K562 (cell line): Measurements from ENCODE around the gene FRA10AC1. TPM values are rescaled to one million over a fixed set of nuclear protein-coding genes. Genes with fewer than 3 reads are reported as not detected.

Source experiments
- ATAC-seq: fragments of 200-7000 bp; cut with Tn5 transposase; 3 replicates; pipeline ENCODE4 v1.9.1; 2020; ENCODE audit warnings: moderate library complexity
- BruUV-seq: library from RNA; stranded (reverse); fragments of 400-500 nt; replicated peaks from 2 replicates; lab custom pipeline; 2021; lab: Mats Ljungman, UMichigan
- CTCF ChIA-PET: fragments of 300-600 bp; formaldehyde crosslinking; extraction: SDS; loops from one replicate; lab custom pipeline; 2021; ENCODE audit warnings: low intra/inter-chr PET ratio; lab: Yijun Ruan, JAX
- POLR2A ChIA-PET: fragments of 300-600, 350-650 bp; sonication (Branson Sonifier 250); formaldehyde crosslinking; extraction: SDS; loops from one replicate; lab custom pipeline; 2021; ENCODE audit warnings: antibody characterized with exemption, inconsistent platforms; lab: Yijun Ruan, JAX
- DNase-seq, 4 experiments: peaks; one replicate each; pipeline versions ENCODE4 v3.0.0 to v3.0.0-alpha.2; 2011 to 2018; ENCODE audit warnings: low spot score in 3 of 4, mixed read lengths in 3 of 4; ENCODE audit errors: extremely low read depth in 1 of 4
- FAIRE-seq: peaks from 2 replicates; lab custom pipeline; 2011; peaks lifted over from hg19 to GRCh38; lab: Jason Lieb, UNC
- H2AFZ ChIP-seq: 2 replicates; pipeline ENCODE4 v1.6.0; 2011; ENCODE audit warnings: low read depth, low read length, control low read depth, inconsistent platforms
- H3K27ac ChIP-seq: fragments of 200-600 bp; 3 replicates; pipeline ENCODE4 v1.8.0; 2011; ENCODE audit warnings: low read depth, mild to moderate bottlenecking, control low read depth, inconsistent platforms, low read length, moderate library complexity, mixed read lengths; ENCODE audit errors: extremely low read depth
- H3K27me3 ChIP-seq, 2 experiments: fragments of 300-600 bp in 1 of 2; 2 replicates in 1 of 2; 3 replicates in 1 of 2; pipeline versions ENCODE4 v1.6.0 to v1.8.0; 2011; ENCODE audit warnings: inconsistent platforms in 2 of 2, low read length in 2 of 2, mild to moderate bottlenecking in 1 of 2, mixed read lengths in 1 of 2, moderate library complexity in 1 of 2; ENCODE audit not compliant: control insufficient read depth in 2 of 2, insufficient read depth in 2 of 2
- H3K36me3 ChIP-seq: fragments of 300-600 bp; 3 replicates; pipeline ENCODE4 v1.8.0; 2011; ENCODE audit warnings: mild to moderate bottlenecking, low read length, inconsistent platforms; ENCODE audit not compliant: control insufficient read depth, insufficient read depth
- H3K4me1 ChIP-seq, 2 experiments: fragments of 200-600 bp in 1 of 2; replicated peaks in 1 of 2; 2 replicates in 1 of 2; 3 replicates in 1 of 2; pipeline versions ENCODE4 v1.5.1 to v1.8.0; 2011; ENCODE audit warnings: inconsistent platforms in 2 of 2, low read length in 2 of 2, mild to moderate bottlenecking in 1 of 2, mixed read lengths in 1 of 2, moderate library complexity in 1 of 2; ENCODE audit not compliant: control insufficient read depth in 2 of 2, insufficient read depth in 2 of 2
- H3K4me2 ChIP-seq: 2 replicates; pipeline ENCODE4 v1.6.1; 2011; ENCODE audit warnings: low read length, control low read depth, inconsistent platforms, mixed read lengths; ENCODE audit not compliant: insufficient read depth
- H3K4me3 ChIP-seq: fragments of 200-600 bp; sonication (generic), shearing (Covaris generic); 2 replicates; pipeline ENCODE4 v1.5.1; 2016; ENCODE audit warnings: control low read depth, inconsistent platforms
- H3K79me2 ChIP-seq: fragments of 200-600 bp; 3 replicates; pipeline ENCODE4 v1.8.0; 2011; ENCODE audit warnings: low read length, inconsistent platforms; ENCODE audit not compliant: control insufficient read depth, insufficient read depth
- H3K9ac ChIP-seq, 2 experiments: 2 replicates each; pipeline versions ENCODE4 v1.6.0 to v1.6.1; 2011; ENCODE audit warnings: low read depth in 2 of 2, low read length in 2 of 2, control low read depth in 1 of 2, inconsistent platforms in 1 of 2, mild to moderate bottlenecking in 1 of 2, mixed read lengths in 1 of 2; ENCODE audit not compliant: insufficient read depth in 1 of 2
- H3K9me1 ChIP-seq: one replicate; pipeline ENCODE4 v1.6.0; 2011; ENCODE audit warnings: inconsistent platforms, mild to moderate bottlenecking, low read length, moderate library complexity; ENCODE audit not compliant: control insufficient read depth, insufficient read depth
- H3K9me3 ChIP-seq: replicated peaks from 2 replicates; pipeline ENCODE4 v1.5.1; 2011; ENCODE audit warnings: low read depth, low read length, inconsistent platforms; ENCODE audit not compliant: control insufficient read depth, insufficient read depth
- H4K20me1 ChIP-seq: replicated peaks from 2 replicates; pipeline ENCODE4 v1.6.1; 2011; ENCODE audit warnings: low read length, inconsistent platforms, mixed read lengths; ENCODE audit not compliant: control insufficient read depth, insufficient read depth
- CBX5 ChIP-seq: IDR thresholded peaks from 2 replicates; pipeline ENCODE4 v1.6.1; 2014; ENCODE audit warnings: low read depth, borderline replicate concordance
- CXXC5 ChIP-seq: fragments of 250-450 bp; sonication (Bioruptor Pico); IDR thresholded peaks from 2 replicates; pipeline ENCODE4 v1.8.0; 2022; ENCODE audit warnings: inconsistent platforms, mild to moderate bottlenecking, moderate library complexity
- EP400 ChIP-seq: fragments of 450-650 bp; IDR thresholded peaks from 2 replicates; pipeline ENCODE4 v1.6.1; 2017; ENCODE audit warnings: antibody characterized with exemption, mild to moderate bottlenecking, moderate library complexity
- IFI16 ChIP-seq: fragments of 250-450 bp; sonication (Bioruptor Pico); IDR thresholded peaks from 2 replicates; pipeline ENCODE4 v2.1.2; 2022; ENCODE audit warnings: mild to moderate bottlenecking, inconsistent platforms
- ILF3 ChIP-seq: fragments of 450-650 bp; IDR thresholded peaks from 2 replicates; pipeline ENCODE4 v1.6.1; 2018; ENCODE audit warnings: antibody characterized with exemption, mild to moderate bottlenecking, moderate library complexity, borderline replicate concordance
- MCM7 ChIP-seq, 2 experiments: fragments of 450-650 bp; IDR thresholded peaks; 2 replicates each; pipeline ENCODE4 v1.6.1; 2016 to 2018
- NFRKB ChIP-seq: fragments of 450-650 bp; IDR thresholded peaks from 2 replicates; pipeline ENCODE4 v1.6.1; 2016; ENCODE audit warnings: low read depth
- RBBP5 ChIP-seq: fragments of 200-600 bp; sonication (generic); IDR thresholded peaks from 2 replicates; pipeline ENCODE4 v1.6.1; 2012; ENCODE audit warnings: borderline replicate concordance, mild to moderate bottlenecking, low read length, control low read depth, inconsistent platforms; ENCODE audit not compliant: insufficient read depth, poor library complexity, severe bottlenecking
- RBM17 ChIP-seq: fragments of 200-400 bp; formaldehyde crosslinking; IDR thresholded peaks from 2 replicates; pipeline ENCODE4 v1.6.1; 2017; ENCODE audit warnings: low read depth, mild to moderate bottlenecking, low read length, borderline replicate concordance
- RHOXF2B ChIP-seq: fragments of 250-450 bp; sonication (Bioruptor Pico); conservative IDR thresholded peaks from 2 replicates; pipeline ENCODE4 v1.5.1; 2021
- RUNX1 ChIP-seq: sonication (generic); IDR thresholded peaks from 2 replicates; pipeline ENCODE4 v1.6.1; 2016; ENCODE audit warnings: antibody characterized with exemption, low read depth
- ZC3H4 ChIP-seq: sonication (generic); formaldehyde crosslinking; IDR thresholded peaks from 2 replicates; pipeline ENCODE4 v1.9.0; 2021; ENCODE audit warnings: missing genetic modification reagents, borderline replicate concordance
- ZFP30 ChIP-seq: fragments of 250-450 bp; sonication (Bioruptor Pico); IDR thresholded peaks from 2 replicates; pipeline ENCODE4 v1.8.0; 2022; ENCODE audit warnings: moderate library complexity, mild to moderate bottlenecking, inconsistent platforms, borderline replicate concordance
- ZNF140 ChIP-seq: fragments of 250-450 bp; sonication (Bioruptor Pico); IDR thresholded peaks from 2 replicates; pipeline ENCODE4 v1.8.0; 2021; ENCODE audit warnings: moderate library complexity, mild to moderate bottlenecking, inconsistent platforms
- ZNF41 ChIP-seq: fragments of 250-450 bp; sonication (Bioruptor Pico); conservative IDR thresholded peaks from 2 replicates; pipeline ENCODE4 v1.4.0; 2020; ENCODE audit warnings: mild to moderate bottlenecking
- ZNF695 ChIP-seq: fragments of 450-650 bp; formaldehyde crosslinking; IDR thresholded peaks from 2 replicates; pipeline ENCODE4 v1.4.0; 2020; ENCODE audit warnings: mild to moderate bottlenecking, moderate library complexity
- ZNF830 ChIP-seq: fragments of 250-450 bp; sonication (Bioruptor Pico); IDR thresholded peaks from 2 replicates; pipeline ENCODE4 v1.5.0; 2021; ENCODE audit warnings: mild to moderate bottlenecking
- WGBS: fragments of 100-300 bp; shearing (Covaris generic); methylation state at CpG from one replicate; pipeline ENCODE4 v1.1.6; 2016; ENCODE audit warnings: low coverage, mixed read lengths; ENCODE audit not compliant: insufficient coverage; ENCODE audit errors: missing lambda C conversion rate; 5-methylcytosine and 5-hydroxymethylcytosine counted together
- in situ Hi-C: fragments of 300-500 bp; cut with MboI; formaldehyde crosslinking; loops from 4 replicates; pipeline ENCODE4 v1.15.0; 2018; ENCODE audit warnings: inconsistent platforms, mixed read lengths
- intact Hi-C: fragments of 100-400 bp; cut with micrococcal nuclease; formaldehyde crosslinking; loops from 2 replicates; pipeline ENCODE4 v1.14.2; 2022
- polyA plus RNA-seq, 8 experiments: library from polyadenylated mRNA; depleted of rRNA in 4 of 8; stranded (reverse) in 5 of 8; unstranded in 3 of 8; fragments of >200 nt; fragmentation: Nextera tagmentation in 2 of 8; fragmentation: Illumina TruSeq in 1 of 8; extraction: Ambion mirVana in 2 of 8; extraction: Trizol in 1 of 8; gene quantifications; 2 replicates each; pipeline versions ENCODE4 v1.2.1 to v1.2.3, GENCODE V29; 2011 to 2014; ENCODE audit warnings: inconsistent platforms in 1 of 8, missing spikeins in 1 of 8
- total RNA-seq, 7 experiments: library from RNA; depleted of rRNA in 6 of 7; stranded (reverse); fragments of >200 nt in 6 of 7; fragmentation: Illumina TruSeq in 2 of 7; extraction: Trizol in 2 of 7; gene quantifications; 2 replicates each; pipeline versions ENCODE4 v1.2.1 to v1.2.3, GENCODE V29; 2011 to 2021; ENCODE audit warnings: low replicate concordance in 1 of 7
- TF ChIP-seq, protein P1 (sequence below): fragments of 250-450 bp; sonication (Bioruptor Pico); IDR thresholded peaks from 2 replicates; pipeline ENCODE4 v1.8.0; 2022; ENCODE audit warnings: inconsistent platforms, mild to moderate bottlenecking, moderate library complexity, borderline replicate concordance

FRA10AC1 gene
- total and polyA plus RNA-seq, 9 of the 15 experiments (the other 6 are each of a cell fraction or from before 2014, with no cell fraction given): 4.4 to 11.8 (median 8.0) TPM

DNA sequence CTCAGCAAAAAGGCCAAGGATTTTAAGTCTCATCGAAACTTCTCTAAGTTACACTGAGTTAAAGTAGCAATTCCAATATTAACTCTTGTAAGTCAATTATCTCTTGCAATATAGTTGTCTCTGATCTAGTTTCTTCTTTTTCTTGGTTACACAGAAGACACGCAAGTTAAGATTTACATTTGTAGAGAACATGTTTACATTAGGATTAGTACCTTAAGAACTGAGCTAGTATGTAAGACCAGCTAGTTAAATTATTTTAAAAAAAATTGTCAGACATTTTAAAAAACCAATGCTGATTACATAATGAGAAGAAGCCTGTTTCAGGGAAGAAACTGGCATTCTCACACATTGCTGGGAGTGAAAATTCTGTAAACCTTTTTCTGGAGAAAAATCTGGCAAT is 31.4 kb downstream of the FRA10AC1 start:
- Histone ChIP-seq H3K27ac (no peak overlapping the region), H3K4me1 (no peaks in the 10 kb centered on the region), H3K9ac (no peak overlapping the region), H2AFZ (no peak overlapping the region), H3K36me3 (peaks cover 22% of the 10 kb centered on the region; the same call in 2 of the 3 replicates), H3K4me3 (no peak overlapping the region), H3K9me3 (no peaks in the 10 kb centered on the region), H3K27me3 (no peaks in the 10 kb centered on the region), H4K20me1 (no peaks in the 10 kb centered on the region), H3K9me1 (no peaks in the 10 kb centered on the region), H3K79me2 (no peaks in the 10 kb centered on the region), H3K4me2 (no peak overlapping the region)
- in situ Hi-C loops (no loop called here), intact Hi-C loops (loop anchor here (10.0 kb wide), 1 partner anchor 296 kb away; no protein-coding TSS in a partner anchor)
- no TSS peak for BruUV-seq
- POLR2A ChIA-PET: no interaction called here
- WGBS: 97% methylated on average over 2 of the region's 2 CpGs
- TF ChIP-seq IFI16 (CRISPR knock-in tag): no peak
- no peak for TF ChIP-seq RBM17
- TF ChIP-seq MCM7 (IDR thresholded peaks at IDR 0.05): no peak
- no peak for TF ChIP-seq CXXC5 (CRISPR knock-in tag)
- no peak for DNase-seq
- ATAC-seq: no peak
- CTCF ChIA-PET: no interaction called here
- FAIRE-seq: no peak

DNA sequence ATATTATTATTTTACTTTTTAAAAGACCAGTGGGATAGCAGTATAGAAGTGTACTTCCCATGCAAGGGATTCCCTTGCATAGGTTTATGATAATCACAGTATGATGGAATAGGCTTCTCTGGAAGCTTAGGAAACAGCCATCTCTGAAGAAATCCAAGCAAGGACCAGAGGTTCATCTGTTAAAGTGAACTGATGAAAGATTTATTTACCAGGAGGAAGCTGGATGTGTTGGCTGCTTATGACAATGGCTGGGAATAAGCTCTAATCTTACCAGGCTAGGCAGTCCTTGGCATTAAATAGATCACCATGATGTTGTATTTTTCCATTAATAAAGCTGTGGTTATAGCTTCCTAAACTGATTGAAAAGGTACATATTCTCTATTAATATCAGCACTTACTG is 32.0 kb downstream of the FRA10AC1 start:
- intact Hi-C loops (loop anchor here (10.0 kb wide), 1 partner anchor 296 kb away; no protein-coding TSS in a partner anchor), in situ Hi-C loops (no loop called here)
- H3K36me3 ChIP-seq: peaks cover 22% of the 10 kb centered on the region; the same call in 2 of the 3 replicates
- no peak overlapping the region for H3K27ac ChIP-seq
- DNase-seq: no peak
- no peaks in the 10 kb centered on the region for H4K20me1 ChIP-seq
- BruUV-seq: no TSS peak
- no peaks in the 10 kb centered on the region for H3K4me1 ChIP-seq
- no peaks in the 10 kb centered on the region for H3K79me2 ChIP-seq
- no peaks in the 10 kb centered on the region for H3K27me3 ChIP-seq
- CTCF ChIA-PET: no interaction called here
- H3K9me3 ChIP-seq: no peaks in the 10 kb centered on the region
- H3K9ac ChIP-seq: no peak overlapping the region
- no peak overlapping the region for H3K4me2 ChIP-seq
- no peak for FAIRE-seq
- H3K9me1 ChIP-seq: no peaks in the 10 kb centered on the region
- H2AFZ ChIP-seq: no peak overlapping the region
- H3K4me3 ChIP-seq: no peak overlapping the region
- ATAC-seq: no peak
- POLR2A ChIA-PET: no interaction called here
- TF ChIP-seq ZNF140 (CRISPR knock-in tag) (no peak), ZNF695 (CRISPR knock-in tag) (no peak), ZC3H4 (CRISPR knock-in tag) (no peak), EP400 (no peak), RHOXF2B (no peak), RBBP5 (no peak), ZFP30 (CRISPR knock-in tag) (no peak), ZNF830 (CRISPR knock-in tag) (no peak), CBX5 (no peak), NFRKB (no peak), RUNX1 (no peak), ILF3 (no peak), ZNF41 (CRISPR knock-in tag) (no peak)
- TF ChIP-seq, protein P1, sequence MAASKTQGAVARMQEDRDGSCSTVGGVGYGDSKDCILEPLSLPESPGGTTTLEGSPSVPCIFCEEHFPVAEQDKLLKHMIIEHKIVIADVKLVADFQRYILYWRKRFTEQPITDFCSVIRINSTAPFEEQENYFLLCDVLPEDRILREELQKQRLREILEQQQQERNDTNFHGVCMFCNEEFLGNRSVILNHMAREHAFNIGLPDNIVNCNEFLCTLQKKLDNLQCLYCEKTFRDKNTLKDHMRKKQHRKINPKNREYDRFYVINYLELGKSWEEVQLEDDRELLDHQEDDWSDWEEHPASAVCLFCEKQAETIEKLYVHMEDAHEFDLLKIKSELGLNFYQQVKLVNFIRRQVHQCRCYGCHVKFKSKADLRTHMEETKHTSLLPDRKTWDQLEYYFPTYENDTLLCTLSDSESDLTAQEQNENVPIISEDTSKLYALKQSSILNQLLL: no peak
